Effector CD8-positive, alpha-beta T cell (primary cell): ENCODE data around the gene ZFYVE21.
A peak's percentile ranks its signal among the peaks of the same experiment; 100 is the strongest.
"Not testable (repeated sequence)": the region's sequence is repeated elsewhere in the genome, so short reads cannot be mapped to it uniquely, and the experiment has no call there.

Source experiments
- DNase-seq: peaks from one replicate; lab custom pipeline; 2025; lab: John Stamatoyannopoulos, UW
- total RNA-seq, 4 experiments: gene quantifications; one replicate each; lab custom pipeline; 2026; lab: John Stamatoyannopoulos, UW

ZFYVE21 gene
- 13.1 to 27.4 (median 16.2) reads per million in 4 experiments for total RNA-seq

- DNase-seq: peak; percentile 99
Observed at GRCh38 chr14:103715052-103716000, at the start of gene ZFYVE21, which contains the start of gene XRCC3. Gene ZFYVE21 (plus strand): TSS chr14:103715810. CDS start chr14:103715842, 32 bp downstream. Gene XRCC3 (minus strand): TSS chr14:103715451. CDS start chr14:103711087, 4,364 bp downstream.

DNA sequence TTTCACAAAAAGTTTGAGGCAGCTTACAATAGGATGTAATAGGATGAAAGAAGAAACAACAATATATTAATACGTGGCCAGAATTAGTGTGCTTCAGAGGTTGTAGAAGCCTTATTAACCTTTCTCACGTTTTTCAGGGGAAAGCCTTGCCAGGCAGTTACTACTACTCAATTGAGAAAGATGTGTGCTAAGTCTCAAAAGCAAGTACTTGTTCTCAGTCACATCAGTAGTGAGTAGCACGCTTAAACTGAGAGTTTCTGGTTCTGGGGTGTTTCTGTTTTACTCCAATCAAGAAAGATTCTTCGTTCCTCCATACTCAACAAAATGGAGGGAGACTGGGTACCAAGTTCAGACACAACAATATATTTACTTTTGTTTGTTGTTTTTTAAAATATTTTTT lies 47.9 kb upstream of the ZFYVE21 start:
- no peak for DNase-seq

DNA sequence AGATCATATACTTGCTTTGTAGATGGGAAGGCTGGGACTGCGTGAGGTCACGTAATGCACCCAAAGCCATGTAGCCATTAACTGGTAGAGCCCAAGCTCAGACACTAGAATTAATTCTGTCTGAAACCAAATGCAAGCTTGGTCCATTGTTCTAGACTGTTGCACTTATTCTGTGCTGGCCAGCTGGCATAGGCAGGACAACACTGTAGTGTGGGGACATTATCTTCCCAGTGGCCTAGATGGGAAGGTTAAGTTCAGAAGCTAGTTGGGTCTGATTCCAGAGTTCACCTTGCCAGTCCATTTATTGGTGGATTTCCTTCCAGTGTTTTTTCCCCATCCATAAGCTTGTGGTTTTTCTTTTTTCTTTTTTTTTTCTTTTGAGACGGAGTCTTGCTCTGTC lies 47.5 kb upstream of the ZFYVE21 start:
- DNase-seq: no peak

GRCh38 chr14:103669370-103669769 lies 46.2 kb upstream of the ZFYVE21 start:
- DNase-seq: no peak

- no peak for DNase-seq
Observed at GRCh38 chr14:103671911-103672310, 43.7 kb upstream of the ZFYVE21 start.

GRCh38 chr14:103675957-103676356 lies 39.7 kb upstream of the ZFYVE21 start:
- no peak for DNase-seq

- DNase-seq: no peak
Observed at GRCh38 chr14:103676881-103677675, 38.5 kb upstream of the ZFYVE21 start.

DNA sequence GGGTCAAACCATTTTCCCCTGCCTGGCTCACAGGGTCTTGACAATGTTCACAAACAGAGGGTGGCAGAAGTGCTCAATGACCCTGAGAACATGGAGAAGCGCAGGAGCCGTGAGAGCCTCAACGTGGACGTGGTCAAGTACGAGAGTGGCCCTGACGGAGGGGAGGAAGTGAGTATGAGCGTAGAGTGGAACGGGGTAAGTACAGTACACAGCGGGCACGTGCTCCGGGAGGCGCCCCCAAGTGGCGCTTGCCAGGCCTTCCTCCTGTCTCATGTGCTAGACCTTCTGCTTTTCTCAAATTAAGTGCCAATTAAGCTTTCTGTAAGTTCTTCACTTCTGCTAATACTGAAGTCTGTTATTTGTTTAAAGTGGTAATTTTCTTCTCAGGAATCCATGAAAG lies 36.3 kb upstream of the ZFYVE21 start:
- DNase-seq: peak; percentile 4

GRCh38 chr14:103680491-103681231 lies 34.9 kb upstream of the ZFYVE21 start:
- DNase-seq: no peak

- DNase-seq: no peak
Observed at GRCh38 chr14:103683139-103683538, 32.5 kb upstream of the ZFYVE21 start.

DNA sequence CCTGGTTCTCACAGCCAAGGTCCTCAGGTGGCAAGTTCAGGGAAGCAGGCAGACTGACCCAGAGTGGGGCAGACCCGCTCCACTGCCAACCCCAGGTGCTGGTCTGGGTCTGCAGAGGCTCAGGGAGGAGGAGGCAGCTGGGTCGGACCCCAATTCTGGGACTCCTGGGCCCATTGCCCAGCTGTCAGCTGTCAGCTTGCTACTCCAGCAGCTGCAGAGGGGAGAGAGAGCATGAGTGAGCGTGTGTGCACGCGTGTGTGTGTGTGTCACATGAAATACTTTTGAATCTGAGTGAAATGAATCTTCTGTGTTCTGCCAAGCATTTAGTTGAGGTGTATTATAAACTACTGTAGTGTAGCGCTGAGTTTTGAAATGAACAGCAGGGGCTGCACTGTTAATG lies 31.1 kb upstream of the ZFYVE21 start:
- no peak for DNase-seq

DNA sequence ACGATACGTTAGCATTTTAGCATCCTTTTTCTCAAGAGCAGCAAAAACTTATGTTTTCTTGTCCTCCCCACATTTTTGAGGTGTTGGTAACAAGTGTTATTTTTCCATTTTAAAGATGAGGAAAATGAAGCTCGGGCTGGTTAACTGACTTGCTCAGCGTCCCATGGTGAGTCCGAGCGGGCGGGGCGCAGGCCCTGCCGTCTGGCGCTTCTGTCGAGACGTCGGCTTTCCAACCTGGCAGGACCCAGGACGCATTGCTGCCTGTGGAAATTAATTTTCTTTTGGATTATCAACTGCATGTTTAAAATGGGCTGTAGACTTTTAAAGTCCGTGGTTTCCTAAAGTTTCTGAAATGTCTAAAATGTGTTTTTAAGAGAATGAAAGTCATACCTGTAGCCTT lies 30.7 kb upstream of the ZFYVE21 start:
- no peak for DNase-seq

DNA sequence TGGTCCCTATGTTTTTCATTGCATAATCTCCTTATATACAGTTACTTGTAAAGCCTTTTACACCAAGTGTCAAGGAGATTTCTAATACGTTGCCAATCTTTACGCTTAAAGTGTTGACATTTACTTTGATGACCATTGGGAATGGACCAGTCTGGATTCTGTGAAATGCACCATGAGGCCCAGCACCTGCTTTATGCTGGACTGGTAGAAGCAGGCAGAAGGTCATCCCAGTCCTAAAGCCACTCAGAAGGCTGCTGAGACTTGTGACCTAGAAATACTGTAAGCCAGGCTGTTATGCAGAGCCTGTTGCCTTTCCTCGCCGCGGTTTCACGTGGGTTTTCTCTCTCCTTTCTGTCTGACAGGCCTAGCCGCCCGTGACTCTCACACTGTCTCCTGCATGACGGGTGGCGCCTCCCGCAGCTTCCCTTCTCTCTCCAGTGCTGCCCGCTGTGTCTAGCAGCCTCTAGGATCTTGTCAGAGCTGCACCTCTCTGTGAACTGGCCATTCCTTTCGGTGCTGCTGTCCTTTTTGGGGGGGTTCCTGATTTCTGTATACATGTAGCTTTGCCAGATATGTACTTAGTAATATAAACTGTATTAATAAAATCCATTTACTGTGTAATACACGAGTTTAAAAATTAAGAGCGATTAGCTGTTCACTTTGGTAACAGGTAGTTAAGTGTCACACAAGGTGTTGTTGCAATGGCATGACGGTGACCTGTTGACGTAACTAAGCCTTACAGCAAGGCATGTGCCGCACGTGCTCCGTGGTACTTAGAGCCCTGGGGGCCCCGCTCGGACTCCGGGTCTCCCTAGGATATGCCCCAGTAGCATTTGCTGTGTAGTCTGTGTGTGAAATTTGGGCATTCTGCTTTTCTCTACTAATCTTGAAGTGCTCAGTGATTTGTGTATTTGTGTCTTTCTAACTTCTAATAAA lies 30.1 kb upstream of the ZFYVE21 start:
- DNase-seq: no peak

DNA sequence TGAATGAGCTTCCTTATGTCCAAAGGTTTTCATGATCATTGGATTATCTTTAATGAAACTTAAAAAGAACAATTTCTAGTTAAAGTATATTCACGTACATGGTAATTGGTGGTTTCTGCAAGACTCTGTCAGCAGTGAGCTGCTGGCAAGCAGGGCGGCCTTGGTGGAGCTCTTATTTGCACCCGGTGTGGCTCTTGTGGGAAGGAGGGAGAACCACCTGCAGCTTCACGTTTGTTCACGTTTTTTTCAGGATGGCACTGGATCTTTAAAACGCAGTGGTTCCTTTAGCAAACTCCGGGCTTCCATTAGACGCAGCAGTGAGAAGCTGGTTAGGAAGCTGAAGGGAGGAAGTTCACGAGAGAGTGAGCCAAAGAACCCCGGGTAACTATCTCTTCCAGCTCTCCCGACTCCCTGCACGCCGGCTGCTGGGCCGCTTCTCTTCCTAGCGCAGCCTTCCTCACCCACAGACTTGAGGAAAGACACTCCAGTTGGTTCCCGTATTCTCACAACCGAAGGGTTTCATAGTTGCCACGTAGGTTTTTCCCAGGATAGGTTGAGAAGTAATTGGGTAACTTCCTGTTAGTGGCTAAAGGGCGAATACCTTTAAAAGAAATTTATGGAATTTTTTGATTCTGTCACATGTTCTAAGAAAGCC lies 28.7 kb upstream of the ZFYVE21 start:
- DNase-seq: no peak

GRCh38 chr14:103687712-103688111 lies 27.9 kb upstream of the ZFYVE21 start:
- no peak for DNase-seq

DNA sequence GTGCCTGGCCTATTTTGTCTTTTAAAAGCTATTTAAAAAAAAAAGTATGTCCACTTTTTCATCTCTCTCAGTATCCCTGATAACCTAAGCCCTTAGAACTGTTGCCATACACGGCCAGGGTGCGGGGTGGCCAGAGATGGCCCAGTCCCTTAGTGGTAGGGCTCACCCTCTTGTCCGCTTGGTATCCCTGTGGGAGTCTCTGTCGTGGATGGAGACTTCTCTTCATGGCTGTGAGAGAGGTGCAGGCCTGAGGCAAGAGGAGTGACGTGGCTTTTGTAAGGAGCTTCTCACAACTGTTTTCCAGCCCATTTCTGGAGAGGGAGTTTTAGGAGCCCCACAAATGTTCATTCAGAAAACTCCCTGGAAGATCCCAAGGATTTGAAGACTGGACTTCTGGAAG lies 27.2 kb upstream of the ZFYVE21 start:
- no peak for DNase-seq

GRCh38 chr14:103688906-103689902 lies 26.4 kb upstream of the ZFYVE21 start:
- no peak for DNase-seq

DNA sequence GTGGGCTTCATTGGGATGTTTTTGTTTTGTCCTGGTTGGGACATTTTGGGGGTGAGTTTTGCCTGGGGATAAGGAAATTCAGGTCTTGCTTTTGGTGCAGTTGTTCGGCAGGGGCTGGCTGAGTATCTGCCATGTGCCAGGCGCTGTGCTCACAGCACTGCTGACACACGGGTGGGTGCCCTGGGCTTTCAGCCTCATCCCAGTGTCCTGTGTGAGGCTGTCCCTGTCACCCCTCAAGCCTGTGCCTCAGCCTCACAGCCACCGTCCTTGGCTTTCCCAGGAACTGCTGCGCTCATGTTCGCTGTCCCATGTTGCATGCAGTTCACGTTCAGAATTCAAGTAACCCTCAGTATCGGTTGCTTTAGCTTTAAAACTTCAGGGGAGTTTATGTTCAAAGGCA lies 25.3 kb upstream of the ZFYVE21 start:
- DNase-seq: no peak

- not testable (repeated sequence) for DNase-seq
Observed at GRCh38 chr14:103691655-103692054, 24.0 kb upstream of the ZFYVE21 start.
